Colonic mucosa (tissue), 4 donors: Measurements from ENCODE around the gene HMGCLL1. TPM values are rescaled to one million over a fixed set of nuclear protein-coding genes. Genes with fewer than 3 reads are reported as not detected.

Experiments
- DNase-seq: peaks from one replicate; pipeline ENCODE4 v3.0.0-alpha.2; 2020
- H3K27ac ChIP-seq: fragments of 200-600 bp; one replicate; pipeline ENCODE4 v1.8.0; 2021
- H3K27me3 ChIP-seq: fragments of 200-600 bp; one replicate; pipeline ENCODE4 v1.8.0; 2021
- H3K36me3 ChIP-seq: fragments of 200-600 bp; one replicate; pipeline ENCODE4 v1.8.0; 2021
- H3K4me1 ChIP-seq: fragments of 200-600 bp; one replicate; pipeline ENCODE4 v1.8.0; 2021; ENCODE audit warnings: mild to moderate bottlenecking
- H3K4me3 ChIP-seq: fragments of 200-600 bp; one replicate; pipeline ENCODE4 v1.8.0; 2021
- H3K9ac ChIP-seq, 2 donors: one replicate each; pipeline ENCODE4 v1.7.0; 2013; ENCODE audit warnings: control low read depth in 2 of 2, low read depth in 2 of 2, low read length in 2 of 2
- H3K9me3 ChIP-seq: fragments of 200-600 bp; one replicate; pipeline ENCODE4 v1.8.0; 2021
- intact Hi-C: fragments of 100-400 bp; cut with DNase I; formaldehyde crosslinking; loops from one replicate; pipeline ENCODE4 v1.14.1; 2022
- total RNA-seq, 2 donors: library from RNA; stranded (reverse); fragmentation: NEBNext Ultra II Directional in 1 of 2; extraction: Animal tissue kit (Norgen Biotek cat#: 25700) in 1 of 2; gene quantifications; one replicate each; pipeline ENCODE4 v1.2.1, GENCODE V29; 2021
- TF ChIP-seq, protein P1 (sequence below): fragments of 200-600 bp; IDR thresholded peaks from one replicate; pipeline ENCODE4 v1.8.0; 2022; ENCODE audit warnings: antibody characterized with exemption, mild to moderate bottlenecking
- donor health status: healthy.
- donor health status: DM: no; HTN: no; CAD: no.
- donor health status: DM: no; HTN: no; CAD: no.

Gene HMGCLL1
- total RNA-seq, 2 donors from 2014 or later: 0.45 to 0.52 TPM

DNA sequence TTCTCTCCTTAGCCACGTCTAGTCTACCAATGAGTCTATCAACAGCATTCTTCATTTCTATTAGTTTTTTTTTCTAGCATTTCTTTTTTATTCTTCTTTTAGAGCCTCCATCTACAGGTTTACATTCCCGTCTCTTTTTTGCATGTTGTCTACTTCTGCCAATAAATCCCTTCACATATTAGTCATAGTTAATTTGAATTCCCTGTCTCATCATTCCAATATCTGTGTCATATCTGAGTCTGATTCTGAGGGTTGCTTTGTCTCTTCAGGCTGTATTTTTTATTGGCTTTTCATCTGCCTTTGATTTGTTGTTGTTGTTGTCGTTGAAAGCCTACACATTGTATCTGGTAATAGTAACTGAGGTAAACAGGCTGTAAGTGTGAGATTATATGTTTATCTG lies 104.6 kb downstream of the HMGCLL1 start:
- intact Hi-C loops: no loop called here
- H3K36me3 ChIP-seq: no peaks in the 10 kb centered on the region
- no peaks in the 10 kb centered on the region for H3K27me3 ChIP-seq
- H3K4me3 ChIP-seq: no peak overlapping the region
- no peak overlapping the region for H3K9ac ChIP-seq
- no peak overlapping the region for H3K27ac ChIP-seq
- TF ChIP-seq, protein P1, sequence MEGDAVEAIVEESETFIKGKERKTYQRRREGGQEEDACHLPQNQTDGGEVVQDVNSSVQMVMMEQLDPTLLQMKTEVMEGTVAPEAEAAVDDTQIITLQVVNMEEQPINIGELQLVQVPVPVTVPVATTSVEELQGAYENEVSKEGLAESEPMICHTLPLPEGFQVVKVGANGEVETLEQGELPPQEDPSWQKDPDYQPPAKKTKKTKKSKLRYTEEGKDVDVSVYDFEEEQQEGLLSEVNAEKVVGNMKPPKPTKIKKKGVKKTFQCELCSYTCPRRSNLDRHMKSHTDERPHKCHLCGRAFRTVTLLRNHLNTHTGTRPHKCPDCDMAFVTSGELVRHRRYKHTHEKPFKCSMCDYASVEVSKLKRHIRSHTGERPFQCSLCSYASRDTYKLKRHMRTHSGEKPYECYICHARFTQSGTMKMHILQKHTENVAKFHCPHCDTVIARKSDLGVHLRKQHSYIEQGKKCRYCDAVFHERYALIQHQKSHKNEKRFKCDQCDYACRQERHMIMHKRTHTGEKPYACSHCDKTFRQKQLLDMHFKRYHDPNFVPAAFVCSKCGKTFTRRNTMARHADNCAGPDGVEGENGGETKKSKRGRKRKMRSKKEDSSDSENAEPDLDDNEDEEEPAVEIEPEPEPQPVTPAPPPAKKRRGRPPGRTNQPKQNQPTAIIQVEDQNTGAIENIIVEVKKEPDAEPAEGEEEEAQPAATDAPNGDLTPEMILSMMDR: no peak
- no peaks in the 10 kb centered on the region for H3K9me3 ChIP-seq
- no peak for DNase-seq
- no peaks in the 10 kb centered on the region for H3K4me1 ChIP-seq

DNA sequence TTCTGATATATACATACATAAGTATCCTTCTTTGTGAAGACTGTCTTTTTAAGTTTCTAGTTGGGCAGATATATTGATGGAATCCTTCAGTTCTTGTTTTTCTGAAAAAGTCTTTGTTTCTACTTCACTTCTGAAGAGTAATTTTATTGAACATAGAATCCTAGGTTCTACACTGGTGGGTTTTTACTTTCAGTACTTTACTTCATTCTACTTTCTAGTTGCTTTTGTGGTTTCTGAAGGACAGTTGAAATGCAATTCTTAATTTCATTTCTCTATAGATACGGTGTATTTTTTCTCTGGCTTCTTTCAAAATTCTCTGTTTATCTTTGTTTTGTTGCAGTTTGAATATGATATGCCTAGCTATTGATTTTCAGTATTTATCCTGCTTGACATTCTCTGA lies 105.3 kb downstream of the HMGCLL1 start:
- H3K27ac ChIP-seq: no peak overlapping the region
- H3K9ac ChIP-seq: no peak overlapping the region
- no peaks in the 10 kb centered on the region for H3K9me3 ChIP-seq
- H3K4me3 ChIP-seq: no peak overlapping the region
- H3K36me3 ChIP-seq: no peaks in the 10 kb centered on the region
- H3K27me3 ChIP-seq: no peaks in the 10 kb centered on the region
- DNase-seq: no peak
- TF ChIP-seq, protein P1: no peak
- intact Hi-C loops: no loop called here
- H3K4me1 ChIP-seq: no peaks in the 10 kb centered on the region

- Histone ChIP-seq H3K9ac (no peak overlapping the region), H3K4me1 (no peaks in the 10 kb centered on the region), H3K27ac (no peak overlapping the region), H3K36me3 (no peaks in the 10 kb centered on the region), H3K4me3 (no peak overlapping the region), H3K9me3 (no peaks in the 10 kb centered on the region), H3K27me3 (no peaks in the 10 kb centered on the region)
- no peak for DNase-seq
- intact Hi-C loops: no loop called here
- TF ChIP-seq, protein P1: no peak
Observed at GRCh38 chr6:55469951-55470366, 109.0 kb downstream of the HMGCLL1 start.

- H3K36me3 ChIP-seq: no peaks in the 10 kb centered on the region
- no peak overlapping the region for H3K27ac ChIP-seq
- no peaks in the 10 kb centered on the region for H3K4me1 ChIP-seq
- no peak overlapping the region for H3K4me3 ChIP-seq
- no peaks in the 10 kb centered on the region for H3K9me3 ChIP-seq
- DNase-seq: no peak
- H3K27me3 ChIP-seq: no peaks in the 10 kb centered on the region
- no peak overlapping the region for H3K9ac ChIP-seq
- intact Hi-C loops: no loop called here
- TF ChIP-seq, protein P1: no peak
Observed at GRCh38 chr6:55456016-55456415, 123.0 kb downstream of the HMGCLL1 start.

DNA sequence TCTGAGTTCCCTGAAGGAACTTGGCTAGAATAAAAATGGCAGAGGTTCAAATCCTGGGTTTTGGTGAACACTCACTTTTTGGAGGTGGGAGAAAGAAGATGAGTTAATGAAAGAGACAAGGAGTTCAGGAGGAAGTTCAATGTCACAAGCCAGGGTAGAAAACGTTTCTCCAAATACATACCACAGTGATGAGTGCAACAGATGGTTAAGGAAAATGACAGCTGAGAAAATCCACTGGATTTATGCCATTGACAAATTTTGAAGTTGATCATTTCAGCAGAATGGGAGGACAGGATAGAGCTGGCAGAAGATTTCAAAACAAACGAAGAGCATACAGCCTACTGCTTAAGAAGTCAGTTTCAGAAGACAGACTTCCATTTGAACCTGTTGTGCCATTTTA lies 129.0 kb downstream of the HMGCLL1 start:
- no peaks in the 10 kb centered on the region for H3K4me1 ChIP-seq
- no peak overlapping the region for H3K9ac ChIP-seq
- intact Hi-C loops: no loop called here
- no peaks in the 10 kb centered on the region for H3K9me3 ChIP-seq
- H3K36me3 ChIP-seq: no peaks in the 10 kb centered on the region
- no peak overlapping the region for H3K4me3 ChIP-seq
- TF ChIP-seq, protein P1: no peak
- no peak overlapping the region for H3K27ac ChIP-seq
- H3K27me3 ChIP-seq: no peaks in the 10 kb centered on the region
- no peak for DNase-seq

GRCh38 chr6:55449225-55449624 lies 129.8 kb downstream of the HMGCLL1 start:
- DNase-seq: no peak
- TF ChIP-seq, protein P1: no peak
- no peaks in the 10 kb centered on the region for H3K9me3 ChIP-seq
- no peak overlapping the region for H3K4me3 ChIP-seq
- intact Hi-C loops: loop anchor here (5.0 kb wide), 2 partner anchors 438 to 503 kb away; no protein-coding TSS in a partner anchor
- no peaks in the 10 kb centered on the region for H3K4me1 ChIP-seq
- H3K27ac ChIP-seq: no peak overlapping the region
- H3K27me3 ChIP-seq: no peaks in the 10 kb centered on the region
- H3K36me3 ChIP-seq: no peaks in the 10 kb centered on the region
- no peak overlapping the region for H3K9ac ChIP-seq
